KMS-11 (cell line): Measurements from ENCODE around the gene MACROH2A1.

Experiments used
- H2AFZ ChIP-seq: fragments of 200-600 bp; sonication (generic); 2 replicates; pipeline ENCODE4 v1.6.1; 2016; ENCODE audit warnings: antibody characterized with exemption, mixed run types, low read depth
- H3K27ac ChIP-seq: fragments of 200-600 bp; sonication (generic); 2 replicates; pipeline ENCODE4 v1.6.1; 2016; ENCODE audit warnings: mild to moderate bottlenecking, mixed run types
- H3K27me3 ChIP-seq: fragments of 200-600 bp; sonication (generic); 2 replicates; pipeline ENCODE4 v1.6.1; 2017; ENCODE audit warnings: mild to moderate bottlenecking, low read depth, mixed run types, moderate library complexity; ENCODE audit not compliant: insufficient read depth
- H3K36me3 ChIP-seq: fragments of 200-600 bp; sonication (generic); 2 replicates; pipeline ENCODE4 v1.6.1; 2017; ENCODE audit warnings: mild to moderate bottlenecking, mixed run types; ENCODE audit not compliant: insufficient read depth
- H3K4me1 ChIP-seq: fragments of 200-600 bp; sonication (generic); 2 replicates; pipeline ENCODE4 v1.6.1; 2016; ENCODE audit warnings: mild to moderate bottlenecking, low read depth, mixed run types; ENCODE audit not compliant: poor library complexity, severe bottlenecking
- H3K4me2 ChIP-seq: fragments of 200-600 bp; sonication (generic); 2 replicates; pipeline ENCODE4 v1.7.0; 2016; ENCODE audit warnings: mild to moderate bottlenecking, mixed run types
- H3K4me3 ChIP-seq: fragments of 200-600 bp; sonication (generic); IDR thresholded peaks from 2 replicates; pipeline ENCODE4 v1.6.1; 2017; ENCODE audit warnings: low read depth, low read length, mixed read lengths; ENCODE audit not compliant: insufficient read depth
- H3K79me2 ChIP-seq: fragments of 200-600 bp; sonication (generic); 2 replicates; pipeline ENCODE4 v1.6.1; 2016; ENCODE audit warnings: low read depth, mixed run types; ENCODE audit not compliant: insufficient read depth
- H3K9ac ChIP-seq: fragments of 200-600 bp; sonication (generic); 2 replicates; pipeline ENCODE4 v1.6.1; 2016; ENCODE audit warnings: mild to moderate bottlenecking, mixed run types
- H4K20me1 ChIP-seq: fragments of 200-600 bp; sonication (generic); 2 replicates; pipeline ENCODE4 v1.6.1; 2016; ENCODE audit warnings: mild to moderate bottlenecking, mixed run types; ENCODE audit not compliant: insufficient read depth
- TF ChIP-seq, protein P1 (sequence below): fragments of 200-600 bp; sonication (generic); conservative IDR thresholded peaks from 2 replicates; pipeline ENCODE4 v1.6.1; 2017; ENCODE audit warnings: low read depth, mild to moderate bottlenecking, antibody characterized with exemption, low read length, moderate library complexity, mixed read lengths

The MACROH2A1 gene

DNA sequence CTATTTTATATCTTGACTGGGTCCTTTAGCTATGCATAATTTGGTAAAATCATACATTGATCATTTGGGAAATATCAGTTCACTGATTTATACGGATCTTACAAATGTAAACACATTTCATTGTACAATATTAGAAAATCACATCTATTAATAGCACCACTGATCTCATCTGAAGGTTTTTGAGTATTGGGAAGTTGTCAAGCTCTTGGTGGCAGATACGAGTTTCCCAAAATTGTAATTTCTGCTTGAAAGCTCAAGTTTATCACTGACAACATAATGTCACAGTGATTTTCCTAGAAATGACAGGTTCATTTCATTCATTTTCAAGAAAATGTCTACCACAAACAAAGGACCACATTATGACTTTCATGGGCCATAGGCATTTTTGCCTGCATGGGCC lies 3.0 kb upstream of the MACROH2A1 start:
- no peaks in the 10 kb centered on the region for H3K27me3 ChIP-seq
- no peak overlapping the region for H3K4me2 ChIP-seq
- H3K9ac ChIP-seq: no peak overlapping the region
- no peak overlapping the region for H3K4me3 ChIP-seq
- H3K36me3 ChIP-seq: no peaks in the 10 kb centered on the region
- H3K4me1 ChIP-seq: peaks cover 9% of the 10 kb centered on the region
- peaks cover 24% of the 10 kb centered on the region for H3K79me2 ChIP-seq
- H2AFZ ChIP-seq: no peak overlapping the region
- no peak overlapping the region for H3K27ac ChIP-seq
- peaks cover 6% of the 10 kb centered on the region for H4K20me1 ChIP-seq
- TF ChIP-seq, protein P1, sequence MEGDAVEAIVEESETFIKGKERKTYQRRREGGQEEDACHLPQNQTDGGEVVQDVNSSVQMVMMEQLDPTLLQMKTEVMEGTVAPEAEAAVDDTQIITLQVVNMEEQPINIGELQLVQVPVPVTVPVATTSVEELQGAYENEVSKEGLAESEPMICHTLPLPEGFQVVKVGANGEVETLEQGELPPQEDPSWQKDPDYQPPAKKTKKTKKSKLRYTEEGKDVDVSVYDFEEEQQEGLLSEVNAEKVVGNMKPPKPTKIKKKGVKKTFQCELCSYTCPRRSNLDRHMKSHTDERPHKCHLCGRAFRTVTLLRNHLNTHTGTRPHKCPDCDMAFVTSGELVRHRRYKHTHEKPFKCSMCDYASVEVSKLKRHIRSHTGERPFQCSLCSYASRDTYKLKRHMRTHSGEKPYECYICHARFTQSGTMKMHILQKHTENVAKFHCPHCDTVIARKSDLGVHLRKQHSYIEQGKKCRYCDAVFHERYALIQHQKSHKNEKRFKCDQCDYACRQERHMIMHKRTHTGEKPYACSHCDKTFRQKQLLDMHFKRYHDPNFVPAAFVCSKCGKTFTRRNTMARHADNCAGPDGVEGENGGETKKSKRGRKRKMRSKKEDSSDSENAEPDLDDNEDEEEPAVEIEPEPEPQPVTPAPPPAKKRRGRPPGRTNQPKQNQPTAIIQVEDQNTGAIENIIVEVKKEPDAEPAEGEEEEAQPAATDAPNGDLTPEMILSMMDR: no peak

DNA sequence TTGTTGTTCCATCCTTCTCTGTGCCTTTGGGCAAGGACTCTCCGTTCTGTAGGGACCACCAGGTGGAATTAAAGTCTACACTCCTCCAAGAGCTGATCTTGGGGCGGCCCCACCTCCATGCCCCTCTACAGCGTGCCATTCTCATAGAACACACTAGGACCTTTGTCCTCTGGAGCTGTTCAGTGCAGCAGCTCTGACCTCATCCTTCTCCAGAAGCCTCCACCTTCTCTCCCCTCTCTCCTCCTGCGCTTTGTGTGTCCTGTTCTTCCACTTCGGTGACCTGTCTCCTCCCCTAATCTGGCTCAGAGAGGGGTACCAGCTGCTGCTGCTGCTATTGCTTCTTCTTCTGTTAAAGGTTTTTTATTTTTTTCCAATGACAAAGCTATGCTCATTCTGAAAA lies 1.8 kb upstream of the MACROH2A1 start:
- peaks cover 18% of the 10 kb centered on the region for H3K4me1 ChIP-seq
- H3K4me2 ChIP-seq: no peak overlapping the region
- no peak overlapping the region for H3K27ac ChIP-seq
- no peak overlapping the region for H3K9ac ChIP-seq
- no peak overlapping the region for H2AFZ ChIP-seq
- no peak overlapping the region for H3K4me3 ChIP-seq
- peaks cover 12% of the 10 kb centered on the region for H4K20me1 ChIP-seq
- TF ChIP-seq, protein P1: no peak
- H3K36me3 ChIP-seq: no peaks in the 10 kb centered on the region
- peaks cover 36% of the 10 kb centered on the region for H3K79me2 ChIP-seq
- no peaks in the 10 kb centered on the region for H3K27me3 ChIP-seq

DNA sequence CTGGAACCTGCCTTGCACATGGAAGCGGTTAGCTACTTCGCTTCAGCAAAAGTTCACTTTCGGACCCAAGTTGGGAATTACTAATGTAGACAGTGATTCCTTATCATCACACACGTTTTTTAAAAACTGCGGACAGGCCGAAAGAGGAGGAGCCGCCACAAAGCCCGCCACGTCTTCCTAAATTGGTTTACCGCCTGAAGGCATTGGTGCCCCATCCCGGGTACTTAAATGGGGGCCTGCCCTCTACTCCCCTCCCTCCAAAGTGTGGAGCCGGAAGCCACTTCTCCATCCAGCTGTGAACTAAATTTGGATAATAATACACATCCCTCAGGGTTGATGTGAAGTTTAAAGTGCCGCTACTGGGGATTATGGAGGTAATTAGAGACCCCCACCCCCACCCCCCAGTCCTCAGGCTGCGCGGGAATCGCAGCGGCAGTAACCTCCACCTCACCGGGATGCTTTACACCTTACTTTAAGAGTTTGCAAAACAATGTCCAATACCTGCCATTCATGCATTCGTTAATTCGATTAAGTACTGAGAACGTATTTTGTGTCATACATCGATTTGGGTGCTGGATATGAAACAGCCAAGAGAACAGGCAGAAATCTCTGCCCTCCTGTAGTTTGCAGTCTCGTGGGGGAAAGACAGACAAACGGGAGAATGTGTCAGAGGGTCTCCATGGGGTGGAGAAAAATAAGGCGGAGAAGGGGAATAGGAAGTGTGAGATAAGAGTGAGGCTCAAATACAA lies 937 bp upstream of the MACROH2A1 start:
- no peaks in the 10 kb centered on the region for H3K27me3 ChIP-seq
- peak overlapping the region; percentile 96; the same call in 1 of the 2 replicates for H2AFZ ChIP-seq
- H3K4me3 ChIP-seq: no peak overlapping the region
- H3K4me1 ChIP-seq: peaks cover 24% of the 10 kb centered on the region
- no peak overlapping the region; the same call in 1 of the 2 replicates for H3K9ac ChIP-seq
- peaks cover 19% of the 10 kb centered on the region for H4K20me1 ChIP-seq
- H3K27ac ChIP-seq: peak overlapping the region; percentile 80; the same call in 1 of the 2 replicates
- peak overlapping the region; percentile 66; the same call in 1 of the 2 replicates for H3K4me2 ChIP-seq
- H3K36me3 ChIP-seq: no peaks in the 10 kb centered on the region
- H3K79me2 ChIP-seq: peaks cover 45% of the 10 kb centered on the region
- TF ChIP-seq, protein P1: no peak

DNA sequence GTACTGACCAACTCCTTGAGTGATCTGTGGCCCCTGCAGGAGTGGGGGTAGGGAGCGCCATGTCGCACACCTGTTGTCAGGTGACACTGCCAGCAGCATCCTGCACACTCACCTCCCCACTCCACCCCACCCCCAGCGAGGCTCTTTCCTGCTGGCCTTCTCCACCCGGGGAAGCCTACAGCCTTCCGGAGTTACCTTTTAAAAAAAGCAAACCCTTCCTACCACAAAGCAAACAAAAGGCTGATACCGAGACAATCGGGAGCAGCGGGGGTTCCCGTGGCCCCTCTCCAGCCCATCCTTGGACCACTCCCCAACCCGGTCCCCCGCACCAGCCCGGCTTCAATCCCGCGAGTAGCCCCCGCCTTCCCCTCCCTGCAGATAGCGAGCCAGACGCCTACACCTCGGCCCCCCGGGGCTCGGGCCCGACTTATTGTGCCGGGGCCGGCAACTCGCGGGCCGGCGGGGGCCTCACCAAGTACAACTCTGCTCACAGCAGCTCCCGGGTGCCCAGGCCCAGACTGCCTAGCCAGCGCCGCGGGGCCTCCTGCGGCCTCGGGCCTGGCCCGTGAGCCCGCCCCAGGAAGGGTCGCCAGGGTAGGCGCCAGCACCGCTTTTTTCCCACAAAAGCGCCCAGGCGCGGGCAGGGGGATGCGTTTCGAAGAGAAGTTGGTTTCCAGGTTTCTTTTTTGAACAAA lies 724 bp downstream of the MACROH2A1 start:
- Histone ChIP-seq H3K27ac (peak overlapping the region; percentile 80), H3K79me2 (peaks cover 62% of the 10 kb centered on the region), H3K4me2 (peak overlapping the region; percentile 84), H3K4me3 (no peak overlapping the region), H4K20me1 (peaks cover 33% of the 10 kb centered on the region), H3K4me1 (peaks cover 35% of the 10 kb centered on the region), H3K27me3 (no peaks in the 10 kb centered on the region), H3K9ac (peak overlapping the region; percentile 95), H3K36me3 (no peaks in the 10 kb centered on the region), H2AFZ (peak overlapping the region; percentile 96)
- TF ChIP-seq, protein P1: no peak
